HT1080 (cell line): ENCODE results near the gene SRMS. TPM values are rescaled to one million over a fixed set of nuclear protein-coding genes. Genes with fewer than 3 reads are reported as not detected.

ENCODE experiments used
- DNase-seq: peaks from one replicate; pipeline ENCODE4 v3.0.0-alpha.2; 2015; ENCODE audit warnings: low read depth
- total RNA-seq: library from RNA; depleted of rRNA; stranded (reverse); fragments of >200 nt; shearing (Covaris generic); gene quantifications from 2 replicates; pipeline ENCODE4 v1.2.3, GENCODE V29; 2014

The SRMS gene
- total RNA-seq, 1 experiment from 2014 or later = not detected

GRCh38 chr20:63503524-63503923 is 44.0 kb downstream of the SRMS start:
- DNase-seq = no peak

DNA sequence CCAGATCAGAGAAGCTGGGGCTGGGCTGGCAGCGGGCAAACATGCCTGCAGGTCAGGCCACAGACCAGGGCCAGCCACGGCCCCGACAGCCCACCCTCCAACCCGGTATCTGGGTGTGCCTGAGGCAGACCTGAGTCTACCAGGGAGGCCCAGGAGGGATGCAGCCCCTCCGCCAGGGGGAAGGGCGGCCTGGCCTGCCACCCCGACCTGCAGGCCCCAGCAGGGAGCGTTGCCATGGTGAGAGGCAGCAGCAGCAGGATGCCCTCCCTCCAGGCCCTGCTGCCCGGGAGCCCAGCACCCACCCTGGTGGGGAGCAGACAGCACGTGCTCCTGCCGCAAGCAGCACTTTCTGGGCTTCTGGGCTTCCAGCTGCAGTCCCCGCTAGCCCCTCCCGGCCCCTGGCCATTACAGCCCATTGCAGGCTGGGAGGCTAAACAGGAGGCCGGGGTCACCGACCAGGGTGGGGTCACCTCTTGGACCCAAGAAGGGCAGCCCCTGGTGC is 44.8 kb downstream of the SRMS start:
- no peak for DNase-seq

GRCh38 chr20:63501818-63502670 is 45.5 kb downstream of the SRMS start:
- no peak for DNase-seq

DNA sequence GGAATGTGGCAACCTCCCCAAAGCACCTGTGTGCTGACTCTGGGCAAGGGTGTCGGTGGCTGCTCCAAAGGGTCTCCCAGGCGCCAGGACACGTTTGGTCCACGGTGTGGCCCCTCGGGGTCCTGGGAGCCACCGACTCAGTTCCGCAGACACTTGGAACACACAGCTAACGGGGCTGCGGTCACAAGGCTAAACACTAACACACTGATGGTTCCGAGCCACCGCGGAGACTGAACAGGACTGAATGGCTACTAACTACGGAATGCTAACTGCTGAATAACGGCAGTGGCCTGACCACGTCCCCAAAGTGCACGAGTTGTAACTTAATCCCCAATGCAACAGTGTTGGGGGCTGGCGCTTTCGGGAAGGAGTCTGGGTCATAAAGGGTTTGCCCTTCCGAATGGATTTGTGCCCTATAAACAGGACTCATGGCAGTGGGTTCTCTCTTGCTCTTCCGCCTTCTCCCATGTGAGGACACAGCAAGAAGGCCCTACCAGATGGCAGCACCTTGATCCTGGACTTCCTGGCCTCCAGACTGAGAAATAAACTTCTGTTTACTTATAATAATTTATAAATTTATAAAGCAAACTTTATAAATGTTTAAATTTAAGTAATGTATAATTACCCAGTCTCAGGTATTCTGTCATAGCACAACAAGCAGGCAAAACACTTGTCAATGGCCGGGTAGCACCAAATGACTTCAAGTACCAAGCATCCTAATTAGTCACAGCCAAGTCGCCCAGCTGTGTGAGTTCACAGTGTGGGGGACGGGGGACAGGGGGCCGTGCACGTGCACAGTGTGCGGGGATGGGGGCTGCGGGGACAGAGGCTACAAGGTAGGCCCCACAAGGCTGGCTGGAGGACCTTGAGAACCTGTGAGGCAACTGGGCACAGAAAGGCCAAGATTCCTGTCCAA is 46.4 kb downstream of the SRMS start:
- no peak for DNase-seq

GRCh38 chr20:63500151-63500901 is 47.2 kb downstream of the SRMS start:
- DNase-seq = no peak

DNA sequence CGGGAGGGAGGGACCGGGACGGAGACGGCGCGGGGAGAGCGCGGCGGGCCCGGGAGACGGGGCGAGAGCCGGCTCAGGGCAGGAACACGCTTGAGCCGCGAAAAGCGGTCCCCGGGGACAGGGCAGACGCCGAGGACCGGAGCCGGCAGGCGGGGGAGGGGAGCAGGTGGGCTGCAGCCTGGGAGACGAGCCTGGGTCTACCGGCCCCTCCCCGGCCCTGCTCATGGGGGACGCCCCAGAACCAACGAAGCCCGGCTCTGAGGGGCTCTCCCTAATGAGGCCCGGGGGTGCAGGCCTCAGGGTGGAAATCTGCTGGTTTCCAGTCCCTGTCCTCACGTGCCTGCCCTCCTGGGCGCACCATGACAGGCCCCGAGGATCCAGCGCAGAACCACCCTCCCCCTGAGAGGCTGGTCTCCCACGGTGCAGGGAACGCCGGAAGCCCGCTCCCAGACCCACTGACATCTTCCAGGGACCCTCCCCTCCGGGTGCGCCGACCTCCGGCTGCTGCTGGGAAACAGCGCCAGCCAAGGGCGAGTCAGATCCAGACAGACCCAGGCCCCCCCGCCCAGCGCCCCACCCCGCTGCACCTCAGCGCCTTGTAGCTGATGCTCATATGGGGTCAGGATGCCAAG is 48.1 kb downstream of the SRMS start:
- no peak for DNase-seq

DNA sequence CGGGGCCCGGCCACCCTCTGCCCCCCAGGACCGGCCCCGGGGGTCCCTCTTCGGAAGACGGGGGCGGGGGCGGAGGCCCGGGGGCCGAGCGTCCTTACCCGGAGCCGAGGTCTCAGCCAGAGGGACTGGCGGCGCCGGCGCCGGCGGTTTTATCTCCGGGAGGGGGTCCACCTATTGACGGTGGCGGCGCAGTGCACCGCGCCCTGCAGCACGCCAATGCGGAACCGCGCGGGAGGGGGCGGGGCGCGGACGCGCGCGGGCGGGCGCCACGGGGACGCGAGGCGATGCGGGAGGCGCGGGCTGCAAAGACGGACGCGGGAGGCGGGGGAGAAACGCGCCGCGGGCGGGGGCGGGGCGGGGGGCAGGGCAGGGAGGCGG is 48.6 kb downstream of the SRMS start, which contains the start of gene EEF1A2:
Gene EEF1A2, minus strand, starts transcription at position 124 of the 378 bp plus-strand sequence. CDS start 1,320 bp downstream, outside the sequence.
- DNase-seq = no peak

- DNase-seq = peak; percentile 66
These were observed 49.3 kb downstream of the SRMS start for GRCh38 chr20:63497946-63498935.

DNA sequence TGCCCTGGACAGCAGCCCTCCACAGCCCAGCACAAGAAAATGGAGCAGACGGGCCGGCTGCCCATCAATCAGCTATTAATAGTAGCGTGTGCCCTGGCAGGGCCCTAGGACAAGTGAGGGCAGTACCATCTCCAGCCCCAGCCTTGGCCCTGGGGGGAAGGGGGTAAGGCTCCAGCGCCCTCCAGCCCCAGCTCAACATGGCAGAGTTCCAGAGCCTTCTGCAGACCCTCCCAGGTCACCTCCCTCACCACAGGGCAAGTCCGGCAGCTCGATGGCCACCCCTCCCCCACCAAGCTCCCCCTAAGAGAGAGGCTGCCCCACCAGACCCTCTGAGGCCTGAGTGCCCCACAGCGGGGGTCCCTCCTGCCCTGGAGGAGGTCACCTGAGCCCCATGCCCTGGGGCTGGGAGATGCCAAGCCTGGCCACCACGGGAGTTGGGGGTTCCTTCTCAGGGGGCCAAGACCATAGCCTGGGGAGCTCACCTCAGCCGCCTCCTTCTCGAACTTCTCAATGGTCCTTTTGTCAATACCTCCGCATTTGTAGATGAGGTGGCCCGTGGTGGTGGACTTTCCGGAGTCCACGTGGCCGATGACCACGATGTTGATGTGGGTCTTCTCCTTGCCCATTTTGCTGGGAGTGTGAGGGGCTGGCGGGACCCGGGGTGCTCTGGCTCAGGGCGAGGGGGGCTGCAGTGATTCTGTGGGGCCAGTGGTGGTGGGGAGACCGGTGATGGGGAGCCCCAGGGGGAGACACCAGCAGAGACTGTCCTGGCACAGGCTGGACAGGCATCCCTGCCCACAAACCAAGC is 50.2 kb downstream of the SRMS start:
- no peak for DNase-seq

DNA sequence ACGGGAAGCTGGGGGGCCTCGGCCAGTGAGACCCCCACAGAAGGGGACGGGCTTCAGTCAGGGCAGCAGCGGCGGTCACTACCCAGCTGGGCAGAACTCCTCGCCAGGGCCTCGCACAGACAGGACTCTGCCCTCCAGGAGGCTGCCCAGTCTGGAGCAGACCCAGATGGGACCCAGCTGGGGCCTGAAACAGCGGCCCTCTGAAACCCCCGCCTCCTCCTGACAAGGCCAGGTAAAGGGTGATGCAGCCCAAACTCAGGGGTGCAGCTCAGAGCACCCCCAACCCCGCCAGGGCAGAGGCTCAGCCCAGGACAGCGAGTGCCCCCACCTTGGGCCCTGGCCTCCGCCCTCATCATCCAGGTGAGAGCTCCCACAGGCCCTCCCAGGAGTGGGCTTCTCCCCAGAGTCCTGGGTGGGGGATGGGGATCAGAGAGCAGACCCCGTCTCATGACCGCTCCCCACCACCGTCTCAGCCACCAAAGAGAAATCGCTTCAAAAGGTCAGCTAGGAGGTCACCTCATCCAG is 50.9 kb downstream of the SRMS start:
- no peak for DNase-seq

GRCh38 chr20:63495741-63496595 is 51.6 kb downstream of the SRMS start:
- no peak for DNase-seq

DNA sequence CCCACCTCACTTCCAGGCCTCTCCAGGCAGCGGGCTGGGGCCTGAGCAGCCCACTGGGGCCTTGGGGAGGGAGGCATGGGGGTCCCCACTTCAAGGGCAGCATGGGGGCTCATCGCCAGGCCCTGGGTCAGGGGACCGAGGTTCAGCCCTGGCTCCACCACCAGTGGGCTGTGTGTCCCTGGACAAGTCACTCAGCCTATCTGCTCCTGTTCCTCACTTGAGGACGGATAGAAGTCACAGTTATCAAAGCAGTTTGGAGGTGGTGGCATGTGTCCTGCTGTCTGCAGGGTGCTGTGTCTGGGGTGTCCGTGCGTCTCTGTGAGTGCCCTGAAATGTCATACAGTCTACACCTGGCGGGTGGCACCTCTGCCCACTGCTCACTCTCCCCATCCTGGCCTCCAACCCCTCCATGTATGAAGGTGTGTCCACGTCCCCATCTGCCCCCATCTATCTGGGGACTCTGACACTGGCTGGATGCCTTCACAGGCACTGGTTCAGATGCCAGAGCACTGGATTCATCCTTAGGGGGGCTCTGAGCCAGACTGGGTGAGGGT is 52.3 kb downstream of the SRMS start:
- DNase-seq = no peak

- DNase-seq = no peak
These were observed 53.0 kb downstream of the SRMS start for GRCh38 chr20:63494420-63495166.

GRCh38 chr20:63494084-63494419 is 53.5 kb downstream of the SRMS start:
- no peak for DNase-seq

DNA sequence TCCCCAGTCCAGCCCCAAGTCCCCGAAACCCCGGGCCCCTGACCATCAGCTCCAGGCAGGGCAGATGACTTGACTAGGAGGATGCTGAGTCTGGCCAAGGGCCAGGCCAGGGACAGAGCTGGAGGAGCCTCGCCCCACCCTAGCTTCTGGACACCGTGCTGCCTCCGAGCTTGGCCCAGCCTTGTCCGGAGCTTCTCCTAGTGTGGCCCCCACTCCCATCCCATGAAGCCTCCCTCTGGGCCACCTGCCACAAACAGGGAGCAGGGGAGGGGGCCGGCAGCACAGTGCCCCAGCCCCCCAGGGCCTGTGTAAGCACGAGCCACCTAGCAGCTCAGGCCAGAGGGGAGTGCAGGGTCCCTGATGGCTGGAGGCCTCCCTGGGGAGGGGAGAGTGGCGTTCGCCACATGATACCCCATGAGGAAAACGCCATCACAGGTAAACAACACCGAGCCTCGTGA is 54.0 kb downstream of the SRMS start:
- no peak for DNase-seq

GRCh38 chr20:63492982-63493381 is 54.6 kb downstream of the SRMS start:
- DNase-seq = no peak
